GM12878 (cell line): Measurements from ENCODE around the gene ASXL2. TPM values are rescaled to one million over a fixed set of nuclear protein-coding genes. Genes with fewer than 3 reads are reported as not detected.
A peak's percentile ranks its signal among the peaks of the same experiment; 100 is the strongest.

Source experiments
- ATAC-seq: fragments of 200-7000 bp; cut with Tn5 transposase; 3 replicates; pipeline ENCODE4 v1.9.1; 2020; ENCODE audit warnings: mild to moderate bottlenecking, moderate library complexity
- BruUV-seq: library from RNA; stranded (reverse); fragments of 400-500 nt; replicated peaks from 2 replicates; lab custom pipeline; 2021; lab: Mats Ljungman, UMichigan
- CTCF ChIA-PET: fragments of 300-600 bp; sonication (Branson Sonifier 250); formaldehyde crosslinking; extraction: SDS; loops from one replicate; lab custom pipeline; 2021; ENCODE audit warnings: inconsistent platforms; lab: Yijun Ruan, JAX
- POLR2A ChIA-PET: fragments of 350-600 bp; formaldehyde crosslinking; extraction: SDS; loops from one replicate; lab custom pipeline; 2021; ENCODE audit warnings: inconsistent platforms; lab: Charles Lee
- RAD21 ChIA-PET: fragments of 300-600 bp; sonication (Branson Sonifier 250); formaldehyde crosslinking; loops from one replicate; lab custom pipeline; 2023; ENCODE audit warnings: antibody characterized with exemption; ENCODE audit not compliant: unreplicated experiment; lab: Charles Lee
- SMC1A ChIA-PET: fragments of 300-600 bp; sonication (Branson Sonifier 250); formaldehyde crosslinking; loops from one replicate; lab custom pipeline; 2023; ENCODE audit not compliant: unreplicated experiment, uncharacterized antibody; lab: Charles Lee
- DNase-seq: peaks from one replicate; pipeline ENCODE4 v3.0.0-alpha.2; 2011; ENCODE audit warnings: low read depth, low spot score
- FAIRE-seq: peaks from 3 replicates; lab custom pipeline; 2011; peaks lifted over from hg19 to GRCh38; lab: Jason Lieb, UNC
- H2AFZ ChIP-seq: 2 replicates; pipeline ENCODE4 v1.6.0; 2011; ENCODE audit warnings: low read depth, low read length, control low read depth; ENCODE audit not compliant: control insufficient read depth
- H3K27ac ChIP-seq: 2 replicates; pipeline ENCODE4 v1.5.1; 2011; ENCODE audit warnings: control low read depth; ENCODE audit not compliant: control insufficient read depth, insufficient read depth
- H3K27me3 ChIP-seq, 2 experiments: replicated peaks in 1 of 2; 2 replicates each; pipeline versions ENCODE4 v1.6.0 to v1.6.1; 2011; ENCODE audit warnings: low read length in 1 of 2; ENCODE audit not compliant: control insufficient read depth in 2 of 2, insufficient read depth in 2 of 2
- H3K36me3 ChIP-seq, 2 experiments: 2 replicates each; pipeline ENCODE4 v1.5.1; 2011; ENCODE audit warnings: low read length in 1 of 2; ENCODE audit not compliant: control insufficient read depth in 2 of 2, insufficient read depth in 2 of 2
- H3K4me1 ChIP-seq: 2 replicates; pipeline ENCODE4 v1.6.1; 2011; ENCODE audit warnings: mild to moderate bottlenecking, low read length, moderate library complexity, mixed read lengths; ENCODE audit not compliant: control insufficient read depth, insufficient read depth
- H3K4me2 ChIP-seq: 2 replicates; pipeline ENCODE4 v1.6.0; 2011; ENCODE audit warnings: control low read depth; ENCODE audit not compliant: control insufficient read depth, insufficient read depth
- H3K4me3 ChIP-seq: fragments of 200-600 bp; sonication (generic); 2 replicates; pipeline ENCODE4 v1.5.1; 2016
- H3K79me2 ChIP-seq: 2 replicates; pipeline ENCODE4 v1.6.0; 2011; ENCODE audit warnings: low read length; ENCODE audit not compliant: control insufficient read depth, insufficient read depth
- H3K9ac ChIP-seq: 2 replicates; pipeline ENCODE4 v1.8.0; 2011; ENCODE audit warnings: low read length, control low read depth, mixed read lengths; ENCODE audit not compliant: control insufficient read depth, insufficient read depth
- H3K9me3 ChIP-seq: replicated peaks from 3 replicates; pipeline ENCODE4 v1.5.1; 2011; ENCODE audit warnings: mild to moderate bottlenecking, low read length; ENCODE audit not compliant: control insufficient read depth, insufficient read depth
- H4K20me1 ChIP-seq: 2 replicates; pipeline ENCODE4 v1.6.0; 2011; ENCODE audit not compliant: control insufficient read depth, insufficient read depth
- CBFB ChIP-seq: IDR thresholded peaks from 2 replicates; pipeline ENCODE4 v1.6.1; 2016; ENCODE audit warnings: antibody characterized with exemption, low read depth
- GATAD2B ChIP-seq: fragments of 450-650 bp; conservative IDR thresholded peaks from 2 replicates; pipeline ENCODE4 v1.6.1; 2017; ENCODE audit warnings: low read depth, mild to moderate bottlenecking, moderate library complexity
- HSF1 ChIP-seq: fragments of 150-350 bp; IDR thresholded peaks from 2 replicates; pipeline ENCODE4 v1.6.1; 2014; ENCODE audit warnings: mild to moderate bottlenecking, low read depth, low read length
- JUNB ChIP-seq: IDR thresholded peaks from 2 replicates; pipeline ENCODE4 v1.6.1; 2016; ENCODE audit warnings: antibody characterized with exemption, mild to moderate bottlenecking
- MEF2B ChIP-seq: fragments of 450-650 bp; IDR thresholded peaks from 2 replicates; pipeline ENCODE4 v1.6.1; 2018; ENCODE audit warnings: mild to moderate bottlenecking, moderate library complexity; ENCODE audit not compliant: partially characterized antibody, poor library complexity, severe bottlenecking
- MTA2 ChIP-seq: fragments of 450-650 bp; IDR thresholded peaks from 2 replicates; pipeline ENCODE4 v1.6.1; 2016; ENCODE audit warnings: low read depth, mild to moderate bottlenecking, moderate library complexity
- MTA3 ChIP-seq: IDR thresholded peaks from 2 replicates; pipeline ENCODE4 v1.6.1; 2012; ENCODE audit warnings: low read length, inconsistent platforms, borderline replicate concordance
- NFIC ChIP-seq: IDR thresholded peaks from 2 replicates; pipeline ENCODE4 v1.6.1; 2012; ENCODE audit warnings: low read depth, mild to moderate bottlenecking, inconsistent platforms, low read length, moderate library complexity
- RUNX3 ChIP-seq: IDR thresholded peaks from 2 replicates; pipeline ENCODE4 v1.6.1; 2012; ENCODE audit warnings: low read length, inconsistent platforms
- SKIL ChIP-seq: fragments of 450-650 bp; IDR thresholded peaks from 2 replicates; pipeline ENCODE4 v1.6.1; 2017; ENCODE audit warnings: mild to moderate bottlenecking, low read depth, inconsistent platforms; ENCODE audit not compliant: poor library complexity, severe bottlenecking
- USF2 ChIP-seq: IDR thresholded peaks from 2 replicates; pipeline ENCODE4 v1.6.1; 2011; ENCODE audit warnings: low read depth, low read length, improper control_type of control experiment, borderline replicate concordance
- WGBS: methylation state at CpG from one replicate; pipeline ENCODE4 v1.1.6; 2016; ENCODE audit warnings: low lambda C conversion rate; ENCODE audit not compliant: insufficient replicate concordance, insufficient coverage; ENCODE audit errors: missing lambda C conversion rate; 5-methylcytosine and 5-hydroxymethylcytosine counted together
- in situ Hi-C: fragments of 300-500 bp; cut with MboI; formaldehyde crosslinking; loops from 9 replicates; pipeline ENCODE4 v1.14.3; 2018; ENCODE audit warnings: mixed read lengths
- intact Hi-C: fragments of 100-400 bp; cut with micrococcal nuclease; formaldehyde crosslinking; loops from one replicate; pipeline ENCODE4 v1.14.2; 2022; ENCODE audit not compliant: unreplicated experiment
- polyA plus RNA-seq, 11 experiments: library from polyadenylated mRNA; depleted of rRNA in 4 of 11; unstranded in 6 of 11; stranded (reverse) in 5 of 11; fragments of >200 nt; fragmentation: Nextera tagmentation in 4 of 11; fragmentation: Illumina TruSeq in 1 of 11; extraction: Ambion mirVana in 4 of 11; extraction: Trizol in 1 of 11; gene quantifications; 1 replicate in 1 of 11; 2 replicates in 10 of 11; pipeline versions ENCODE4 v1.2.1 to v1.2.3, GENCODE V29; 2011 to 2016; ENCODE audit warnings: inconsistent platforms in 2 of 11, missing spikeins in 2 of 11, low read depth in 1 of 11
- total RNA-seq, 4 experiments: library from RNA; depleted of rRNA in 3 of 4; stranded (reverse); fragments of >200 nt in 3 of 4; fragmentation: Illumina TruSeq in 1 of 4; extraction: Trizol in 1 of 4; gene quantifications; 2 replicates each; pipeline versions ENCODE4 v1.2.1 to v1.2.3, GENCODE V29; 2013 to 2021

ASXL2 gene
- total and polyA plus RNA-seq, 10 of the 15 experiments (the other 5 are each of a cell fraction or from before 2014, with no cell fraction given), result 1.3 to 17.7 (median 5.5) TPM

GRCh38 chr2:25788457-25788856 lies 89.8 kb downstream of the ASXL2 start:
- 47% methylated on average over 3 of the region's 3 CpGs for WGBS
- H3K9ac ChIP-seq, result no peak overlapping the region
- H3K4me3 ChIP-seq, result no peak overlapping the region
- no peaks in the 10 kb centered on the region for H3K79me2 ChIP-seq
- H3K4me1 ChIP-seq, result no peaks in the 10 kb centered on the region; the same call in 1 of the 2 replicates
- CTCF ChIA-PET, result interaction anchor here (1.8 to 2.1 kb wide), 2 partner anchors 64 to 182 kb away, joined by 5 to 8 read pairs; no protein-coding TSS in a partner anchor
- H4K20me1 ChIP-seq, result no peaks in the 10 kb centered on the region
- TF ChIP-seq MEF2B, result no peak
- peak; percentile 53; the same call in 1 of the 2 replicates for TF ChIP-seq NFIC
- no peak for TF ChIP-seq HSF1
- TF ChIP-seq CBFB, result 0 out of 2 replicates have a peak, but pooled peaks have one; percentile 51
- TF ChIP-seq RUNX3, result peak; percentile 89
- TF ChIP-seq MTA2, result 0 out of 2 replicates have a peak, but pooled peaks have one; percentile 29
- TF ChIP-seq MTA3, result no peak
- TF ChIP-seq GATAD2B, result no peak
- peak; percentile 70 for TF ChIP-seq JUNB
- no peak for TF ChIP-seq USF2
- TF ChIP-seq SKIL, result no peak
- ATAC-seq (peak; percentile 60), DNase-seq (no peak), FAIRE-seq (no peak)
- H2AFZ ChIP-seq, result no peak overlapping the region
- H3K27ac ChIP-seq, result no peak overlapping the region
- intact Hi-C loops, result no loop called here
- H3K9me3 ChIP-seq, result no peaks in the 10 kb centered on the region
- SMC1A ChIA-PET, result interaction anchor here (0.9 to 3.2 kb wide), 11 partner anchors 10 to 368 kb away, joined by 3 to 10 read pairs (median 4); no protein-coding TSS in a partner anchor
- H3K4me2 ChIP-seq, result no peak overlapping the region
- POLR2A ChIA-PET, result interaction anchor here (0.6 to 0.7 kb wide), 2 partner anchors 14 to 26 kb away, joined by 3 to 6 read pairs; no protein-coding TSS in a partner anchor
- RAD21 ChIA-PET, result interaction anchor here (0.7 to 1.6 kb wide), 4 partner anchors 9 to 182 kb away, joined by 3 to 5 read pairs (median 3); no protein-coding TSS in a partner anchor
- no TSS peak for BruUV-seq
- H3K27me3 ChIP-seq, result no peaks in the 10 kb centered on the region
- in situ Hi-C loops, result no loop called here
- H3K36me3 ChIP-seq, result no peaks in the 10 kb centered on the region; a peak in 1 of 4 replicates
